Fibroblast of mammary gland (primary cell): Measurements from ENCODE around the gene RAB6B.

Experiments
- DNase-seq: peaks from one replicate; pipeline ENCODE4 v3.0.0-alpha.2; 2010; ENCODE audit warnings: low read depth
- H3K4me3 ChIP-seq: 2 replicates; pipeline ENCODE4 v1.5.1; 2011; ENCODE audit warnings: low read depth, mild to moderate bottlenecking, low read length, moderate library complexity; ENCODE audit not compliant: control insufficient read depth
- CTCF ChIP-seq: conservative IDR thresholded peaks from 2 replicates; pipeline ENCODE4 v1.5.1; 2011; ENCODE audit warnings: low read depth, low read length, inconsistent platforms; ENCODE audit not compliant: control insufficient read depth, insufficient read depth

RAB6B gene

GRCh38 chr3:133829310-133829707, 66.4 kb downstream of the RAB6B start:
- no peak for DNase-seq
- TF ChIP-seq CTCF = no peak

GRCh38 chr3:133828576-133829309, 66.9 kb downstream of the RAB6B start:
- no peak for TF ChIP-seq CTCF

More at GRCh38 chr3:133829310-133829707, 66.4 kb downstream of the RAB6B start:
- H3K4me3 ChIP-seq = no peak overlapping the region

GRCh38 chr3:133827684-133828083, 68.0 kb downstream of the RAB6B start:
- no peak for TF ChIP-seq CTCF
- no peak overlapping the region for H3K4me3 ChIP-seq
- no peak for DNase-seq

More at GRCh38 chr3:133828576-133829309, 66.9 kb downstream of the RAB6B start:
- no peak overlapping the region for H3K4me3 ChIP-seq
- DNase-seq = no peak

- TF ChIP-seq CTCF = no peak
- no peak overlapping the region for H3K4me3 ChIP-seq
- no peak for DNase-seq
Measured at GRCh38 chr3:133827136-133827535, 68.5 kb downstream of the RAB6B start.

GRCh38 chr3:133825969-133826727, 69.5 kb downstream of the RAB6B start:
- DNase-seq = no peak
- TF ChIP-seq CTCF = no peak
- no peak overlapping the region for H3K4me3 ChIP-seq

- TF ChIP-seq CTCF = no peak
- H3K4me3 ChIP-seq = no peak overlapping the region
- DNase-seq = no peak
Measured at GRCh38 chr3:133824961-133825485, 70.7 kb downstream of the RAB6B start.
